ENCODE data around the gene SLC25A13. TPM values are rescaled to one million over a fixed set of nuclear protein-coding genes. Genes with fewer than 3 reads are reported as not detected.

SLC25A13 gene
- total RNA-seq, 1 experiment from 2014 or later: 77.2 TPM

DNA sequence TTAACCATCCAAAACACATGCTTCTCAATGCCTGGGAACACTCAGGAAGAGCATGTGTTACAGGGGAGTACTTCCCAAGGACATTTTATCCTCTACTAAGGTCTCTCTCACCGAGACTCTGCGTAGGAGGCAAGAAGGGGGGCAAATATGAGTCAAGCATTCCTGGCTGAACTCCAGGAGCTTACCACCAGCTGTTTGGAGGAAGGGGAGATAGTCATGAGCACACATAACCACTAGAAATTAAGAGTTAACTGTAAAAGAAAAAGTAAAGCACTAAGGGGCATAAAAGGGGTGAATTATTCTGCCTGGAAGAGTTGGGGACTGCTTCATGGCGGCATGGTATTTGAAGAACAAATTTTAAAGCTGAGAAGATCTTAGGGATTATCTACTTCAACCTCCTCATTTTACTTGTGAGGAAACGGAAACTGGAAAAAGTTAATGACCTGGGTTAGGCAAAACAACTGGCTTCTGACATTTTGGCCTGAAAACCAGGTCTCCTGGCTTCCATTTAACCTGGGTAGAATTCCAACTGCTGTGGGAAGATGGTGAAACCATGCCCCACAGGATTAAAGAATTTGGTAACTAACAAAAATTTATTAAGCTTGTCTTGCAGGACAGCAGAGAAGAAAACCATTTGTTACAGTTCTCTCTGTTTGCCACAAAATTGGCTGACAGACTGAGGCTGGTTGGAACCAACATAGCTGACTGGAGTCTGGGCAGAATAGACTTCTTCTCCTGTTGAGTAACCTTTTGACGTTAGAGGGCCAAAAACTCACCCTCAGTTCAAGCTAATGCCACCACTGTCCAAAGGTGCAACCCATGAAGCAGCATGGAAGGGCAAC lies 85.5 kb downstream of the SLC25A13 start (continued):
- TF ChIP-seq, protein P1, sequence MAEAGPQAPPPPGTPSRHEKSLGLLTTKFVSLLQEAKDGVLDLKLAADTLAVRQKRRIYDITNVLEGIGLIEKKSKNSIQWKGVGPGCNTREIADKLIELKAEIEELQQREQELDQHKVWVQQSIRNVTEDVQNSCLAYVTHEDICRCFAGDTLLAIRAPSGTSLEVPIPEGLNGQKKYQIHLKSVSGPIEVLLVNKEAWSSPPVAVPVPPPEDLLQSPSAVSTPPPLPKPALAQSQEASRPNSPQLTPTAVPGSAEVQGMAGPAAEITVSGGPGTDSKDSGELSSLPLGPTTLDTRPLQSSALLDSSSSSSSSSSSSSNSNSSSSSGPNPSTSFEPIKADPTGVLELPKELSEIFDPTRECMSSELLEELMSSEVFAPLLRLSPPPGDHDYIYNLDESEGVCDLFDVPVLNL (CRISPR knock-in tag; IDR thresholded peaks at IDR 0.05; ENCODE audit: borderline replicate concordance, low read depth): no peak

DNA sequence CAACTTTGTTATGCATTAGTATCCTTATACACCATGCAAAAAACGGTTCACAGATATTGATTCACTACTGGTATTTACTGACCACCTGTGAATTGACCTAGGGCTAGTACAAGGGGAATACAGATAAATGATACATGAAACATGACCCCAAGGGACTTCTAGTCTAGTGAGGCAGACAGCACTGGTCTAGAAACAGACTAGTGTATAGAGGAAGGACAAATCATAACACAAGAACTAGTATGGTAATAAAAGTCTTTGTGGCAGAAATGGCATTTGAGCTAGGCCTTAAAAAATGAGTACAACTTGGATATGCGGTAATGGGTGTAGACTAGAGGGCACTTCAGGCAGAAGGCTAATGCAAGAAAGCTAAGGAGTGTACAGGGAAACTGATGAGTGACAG lies 86.6 kb downstream of the SLC25A13 start:
- no peaks in the 10 kb centered on the region for H3K27me3 Mint-ChIP-seq (ENCODE audit: low read depth)
- H3K9me3 Mint-ChIP-seq: peaks cover 3% of the 10 kb centered on the region
- TF ChIP-seq GTF2I (CRISPR knock-in tag; conservative IDR thresholded peaks at IDR 0.05): no peak
- TF ChIP-seq, protein P2, sequence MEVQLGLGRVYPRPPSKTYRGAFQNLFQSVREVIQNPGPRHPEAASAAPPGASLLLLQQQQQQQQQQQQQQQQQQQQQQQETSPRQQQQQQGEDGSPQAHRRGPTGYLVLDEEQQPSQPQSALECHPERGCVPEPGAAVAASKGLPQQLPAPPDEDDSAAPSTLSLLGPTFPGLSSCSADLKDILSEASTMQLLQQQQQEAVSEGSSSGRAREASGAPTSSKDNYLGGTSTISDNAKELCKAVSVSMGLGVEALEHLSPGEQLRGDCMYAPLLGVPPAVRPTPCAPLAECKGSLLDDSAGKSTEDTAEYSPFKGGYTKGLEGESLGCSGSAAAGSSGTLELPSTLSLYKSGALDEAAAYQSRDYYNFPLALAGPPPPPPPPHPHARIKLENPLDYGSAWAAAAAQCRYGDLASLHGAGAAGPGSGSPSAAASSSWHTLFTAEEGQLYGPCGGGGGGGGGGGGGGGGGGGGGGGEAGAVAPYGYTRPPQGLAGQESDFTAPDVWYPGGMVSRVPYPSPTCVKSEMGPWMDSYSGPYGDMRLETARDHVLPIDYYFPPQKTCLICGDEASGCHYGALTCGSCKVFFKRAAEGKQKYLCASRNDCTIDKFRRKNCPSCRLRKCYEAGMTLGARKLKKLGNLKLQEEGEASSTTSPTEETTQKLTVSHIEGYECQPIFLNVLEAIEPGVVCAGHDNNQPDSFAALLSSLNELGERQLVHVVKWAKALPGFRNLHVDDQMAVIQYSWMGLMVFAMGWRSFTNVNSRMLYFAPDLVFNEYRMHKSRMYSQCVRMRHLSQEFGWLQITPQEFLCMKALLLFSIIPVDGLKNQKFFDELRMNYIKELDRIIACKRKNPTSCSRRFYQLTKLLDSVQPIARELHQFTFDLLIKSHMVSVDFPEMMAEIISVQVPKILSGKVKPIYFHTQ (CRISPR knock-in tag; IDR thresholded peaks at IDR 0.05): no peak
- TF ChIP-seq CBFB (CRISPR knock-in tag; IDR thresholded peaks at IDR 0.05; ENCODE audit: low read depth): no peak
- TF ChIP-seq, protein P3, sequence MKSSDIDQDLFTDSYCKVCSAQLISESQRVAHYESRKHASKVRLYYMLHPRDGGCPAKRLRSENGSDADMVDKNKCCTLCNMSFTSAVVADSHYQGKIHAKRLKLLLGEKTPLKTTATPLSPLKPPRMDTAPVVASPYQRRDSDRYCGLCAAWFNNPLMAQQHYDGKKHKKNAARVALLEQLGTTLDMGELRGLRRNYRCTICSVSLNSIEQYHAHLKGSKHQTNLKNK (CRISPR knock-in tag; IDR thresholded peaks at IDR 0.05): no peak
- TF ChIP-seq NR1H2 (CRISPR knock-in tag; IDR thresholded peaks at IDR 0.05): no peak
- TF ChIP-seq GABPB1 (CRISPR knock-in tag; IDR thresholded peaks at IDR 0.05): no peak
- TF ChIP-seq EMX1 (CRISPR knock-in tag; IDR thresholded peaks at IDR 0.05): no peak
- TF ChIP-seq, protein P4, sequence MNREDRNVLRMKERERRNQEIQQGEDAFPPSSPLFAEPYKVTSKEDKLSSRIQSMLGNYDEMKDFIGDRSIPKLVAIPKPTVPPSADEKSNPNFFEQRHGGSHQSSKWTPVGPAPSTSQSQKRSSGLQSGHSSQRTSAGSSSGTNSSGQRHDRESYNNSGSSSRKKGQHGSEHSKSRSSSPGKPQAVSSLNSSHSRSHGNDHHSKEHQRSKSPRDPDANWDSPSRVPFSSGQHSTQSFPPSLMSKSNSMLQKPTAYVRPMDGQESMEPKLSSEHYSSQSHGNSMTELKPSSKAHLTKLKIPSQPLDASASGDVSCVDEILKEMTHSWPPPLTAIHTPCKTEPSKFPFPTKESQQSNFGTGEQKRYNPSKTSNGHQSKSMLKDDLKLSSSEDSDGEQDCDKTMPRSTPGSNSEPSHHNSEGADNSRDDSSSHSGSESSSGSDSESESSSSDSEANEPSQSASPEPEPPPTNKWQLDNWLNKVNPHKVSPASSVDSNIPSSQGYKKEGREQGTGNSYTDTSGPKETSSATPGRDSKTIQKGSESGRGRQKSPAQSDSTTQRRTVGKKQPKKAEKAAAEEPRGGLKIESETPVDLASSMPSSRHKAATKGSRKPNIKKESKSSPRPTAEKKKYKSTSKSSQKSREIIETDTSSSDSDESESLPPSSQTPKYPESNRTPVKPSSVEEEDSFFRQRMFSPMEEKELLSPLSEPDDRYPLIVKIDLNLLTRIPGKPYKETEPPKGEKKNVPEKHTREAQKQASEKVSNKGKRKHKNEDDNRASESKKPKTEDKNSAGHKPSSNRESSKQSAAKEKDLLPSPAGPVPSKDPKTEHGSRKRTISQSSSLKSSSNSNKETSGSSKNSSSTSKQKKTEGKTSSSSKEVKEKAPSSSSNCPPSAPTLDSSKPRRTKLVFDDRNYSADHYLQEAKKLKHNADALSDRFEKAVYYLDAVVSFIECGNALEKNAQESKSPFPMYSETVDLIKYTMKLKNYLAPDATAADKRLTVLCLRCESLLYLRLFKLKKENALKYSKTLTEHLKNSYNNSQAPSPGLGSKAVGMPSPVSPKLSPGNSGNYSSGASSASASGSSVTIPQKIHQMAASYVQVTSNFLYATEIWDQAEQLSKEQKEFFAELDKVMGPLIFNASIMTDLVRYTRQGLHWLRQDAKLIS (CRISPR knock-in tag; IDR thresholded peaks at IDR 0.05; ENCODE audit: borderline replicate concordance): no peak
- no peak for TF ChIP-seq MYBL2 (CRISPR knock-in tag; IDR thresholded peaks at IDR 0.05)
- TF ChIP-seq, protein P5, sequence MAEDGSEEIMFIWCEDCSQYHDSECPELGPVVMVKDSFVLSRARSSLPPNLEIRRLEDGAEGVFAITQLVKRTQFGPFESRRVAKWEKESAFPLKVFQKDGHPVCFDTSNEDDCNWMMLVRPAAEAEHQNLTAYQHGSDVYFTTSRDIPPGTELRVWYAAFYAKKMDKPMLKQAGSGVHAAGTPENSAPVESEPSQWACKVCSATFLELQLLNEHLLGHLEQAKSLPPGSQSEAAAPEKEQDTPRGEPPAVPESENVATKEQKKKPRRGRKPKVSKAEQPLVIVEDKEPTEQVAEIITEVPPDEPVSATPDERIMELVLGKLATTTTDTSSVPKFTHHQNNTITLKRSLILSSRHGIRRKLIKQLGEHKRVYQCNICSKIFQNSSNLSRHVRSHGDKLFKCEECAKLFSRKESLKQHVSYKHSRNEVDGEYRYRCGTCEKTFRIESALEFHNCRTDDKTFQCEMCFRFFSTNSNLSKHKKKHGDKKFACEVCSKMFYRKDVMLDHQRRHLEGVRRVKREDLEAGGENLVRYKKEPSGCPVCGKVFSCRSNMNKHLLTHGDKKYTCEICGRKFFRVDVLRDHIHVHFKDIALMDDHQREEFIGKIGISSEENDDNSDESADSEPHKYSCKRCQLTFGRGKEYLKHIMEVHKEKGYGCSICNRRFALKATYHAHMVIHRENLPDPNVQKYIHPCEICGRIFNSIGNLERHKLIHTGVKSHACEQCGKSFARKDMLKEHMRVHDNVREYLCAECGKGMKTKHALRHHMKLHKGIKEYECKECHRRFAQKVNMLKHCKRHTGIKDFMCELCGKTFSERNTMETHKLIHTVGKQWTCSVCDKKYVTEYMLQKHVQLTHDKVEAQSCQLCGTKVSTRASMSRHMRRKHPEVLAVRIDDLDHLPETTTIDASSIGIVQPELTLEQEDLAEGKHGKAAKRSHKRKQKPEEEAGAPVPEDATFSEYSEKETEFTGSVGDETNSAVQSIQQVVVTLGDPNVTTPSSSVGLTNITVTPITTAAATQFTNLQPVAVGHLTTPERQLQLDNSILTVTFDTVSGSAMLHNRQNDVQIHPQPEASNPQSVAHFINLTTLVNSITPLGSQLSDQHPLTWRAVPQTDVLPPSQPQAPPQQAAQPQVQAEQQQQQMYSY (CRISPR knock-in tag; IDR thresholded peaks at IDR 0.05): no peak
- TF ChIP-seq CREB1 (CRISPR knock-in tag; IDR thresholded peaks at IDR 0.05): no peak
- TF ChIP-seq TP53 (CRISPR knock-in tag; IDR thresholded peaks at IDR 0.05): no peak
- TF ChIP-seq FOXP1 (CRISPR knock-in tag; IDR thresholded peaks at IDR 0.05; ENCODE audit: borderline replicate concordance): no peak
- TF ChIP-seq, protein P6, sequence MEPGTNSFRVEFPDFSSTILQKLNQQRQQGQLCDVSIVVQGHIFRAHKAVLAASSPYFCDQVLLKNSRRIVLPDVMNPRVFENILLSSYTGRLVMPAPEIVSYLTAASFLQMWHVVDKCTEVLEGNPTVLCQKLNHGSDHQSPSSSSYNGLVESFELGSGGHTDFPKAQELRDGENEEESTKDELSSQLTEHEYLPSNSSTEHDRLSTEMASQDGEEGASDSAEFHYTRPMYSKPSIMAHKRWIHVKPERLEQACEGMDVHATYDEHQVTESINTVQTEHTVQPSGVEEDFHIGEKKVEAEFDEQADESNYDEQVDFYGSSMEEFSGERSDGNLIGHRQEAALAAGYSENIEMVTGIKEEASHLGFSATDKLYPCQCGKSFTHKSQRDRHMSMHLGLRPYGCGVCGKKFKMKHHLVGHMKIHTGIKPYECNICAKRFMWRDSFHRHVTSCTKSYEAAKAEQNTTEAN (CRISPR knock-in tag; IDR thresholded peaks at IDR 0.05): no peak
- TF ChIP-seq, protein P1 (CRISPR knock-in tag; IDR thresholded peaks at IDR 0.05; ENCODE audit: borderline replicate concordance, low read depth): no peak
- TF ChIP-seq KAT7 (CRISPR knock-in tag; IDR thresholded peaks at IDR 0.05; ENCODE audit: borderline replicate concordance): no peak
- TF ChIP-seq CREM (CRISPR knock-in tag; IDR thresholded peaks at IDR 0.05): no peak
- ATAC-seq: no peak
- H3K4me1 Mint-ChIP-seq: peaks cover 2% of the 10 kb centered on the region
- H3K36me3 Mint-ChIP-seq: peaks cover 27% of the 10 kb centered on the region
- DNase-seq (ENCODE audit: low spot score): no peak
- H3K27ac Mint-ChIP-seq: no peak overlapping the region
- no peak overlapping the region for H3K4me3 Mint-ChIP-seq
- ChIA-PET POLR2A (no interaction called here), CTCF (interaction anchor here (2.2 kb wide), 1 partner anchor 10 kb away, joined by 11 read pairs; no protein-coding TSS in a partner anchor)
